Common myeloid progenitor, CD34-positive (primary cell): ENCODE measurements around the gene PRCC.

ENCODE experiments used
- CTCF ChIA-PET: fragments of 350-600 bp; sonication (Branson Sonifier 250); formaldehyde crosslinking; loops from one replicate; lab custom pipeline; 2021; ENCODE audit warnings: antibody characterized with exemption; lab: Charles Lee
- POLR2A ChIA-PET: fragments of 350-600 bp; sonication (Branson Sonifier 250); formaldehyde crosslinking; loops from one replicate; lab custom pipeline; 2021; ENCODE audit warnings: antibody characterized with exemption; lab: Charles Lee
- DNase-seq, 3 donors: peaks; one replicate each; pipeline versions ENCODE4 v3.0.0 to v3.0.0-alpha.2; 2013
- H3K27ac ChIP-seq, 2 experiments: 1 replicate in 1 of 2; 2 replicates in 1 of 2; pipeline ENCODE4 v1.7.0; 2013; ENCODE audit warnings: inconsistent platforms in 2 of 2, low read length in 2 of 2, mild to moderate bottlenecking in 2 of 2, low read depth in 1 of 2, moderate library complexity in 1 of 2; ENCODE audit not compliant: severe bottlenecking in 2 of 2, insufficient read depth in 1 of 2, poor library complexity in 1 of 2
- H3K27me3 ChIP-seq, 5 experiments: replicated peaks in 2 of 5; 1 replicate in 3 of 5; 2 replicates in 2 of 5; pipeline versions ENCODE4 v1.6.1 to v1.7.0; 2013; ENCODE audit warnings: low read length in 4 of 5, mild to moderate bottlenecking in 2 of 5, moderate library complexity in 2 of 5, inconsistent platforms in 1 of 5; ENCODE audit not compliant: insufficient read depth in 5 of 5, control insufficient read depth in 4 of 5
- H3K36me3 ChIP-seq, 4 experiments: 1 replicate in 2 of 4; 2 replicates in 2 of 4; pipeline versions ENCODE4 v1.6.1 to v1.7.0; 2013; ENCODE audit warnings: low read length in 3 of 4, control low read depth in 1 of 4, mild to moderate bottlenecking in 1 of 4; ENCODE audit not compliant: control insufficient read depth in 4 of 4, insufficient read depth in 4 of 4
- H3K4me1 ChIP-seq, 4 experiments: 1 replicate in 3 of 4; 2 replicates in 1 of 4; pipeline versions ENCODE4 v1.6.1 to v1.7.1; 2013; ENCODE audit warnings: low read length in 3 of 4, mild to moderate bottlenecking in 3 of 4, control low read depth in 1 of 4, inconsistent platforms in 1 of 4, moderate library complexity in 1 of 4; ENCODE audit not compliant: control insufficient read depth in 4 of 4, insufficient read depth in 4 of 4; ENCODE audit errors: control extremely low read depth in 1 of 4
- H3K4me3 ChIP-seq, 7 experiments: 1 replicate in 4 of 7; 2 replicates in 3 of 7; pipeline versions ENCODE4 v1.5.1 to v1.7.0; 2013; ENCODE audit warnings: mild to moderate bottlenecking in 7 of 7, low read length in 6 of 7, moderate library complexity in 6 of 7, inconsistent platforms in 2 of 7, low read depth in 2 of 7, control low read depth in 1 of 7; ENCODE audit not compliant: insufficient read depth in 4 of 7, control insufficient read depth in 1 of 7; ENCODE audit errors: extremely low read depth in 1 of 7
- H3K9me3 ChIP-seq, 5 experiments: 1 replicate in 4 of 5; 2 replicates in 1 of 5; pipeline versions ENCODE4 v1.6.1 to v1.7.1; 2013; ENCODE audit warnings: low read length in 4 of 5, mild to moderate bottlenecking in 2 of 5, inconsistent platforms in 1 of 5, low read depth in 1 of 5, moderate library complexity in 1 of 5; ENCODE audit not compliant: control insufficient read depth in 4 of 5, insufficient read depth in 2 of 5; ENCODE audit errors: control extremely low read depth in 1 of 5
- WGBS: methylation state at CpG from one replicate; pipeline ENCODE4 v1.1.5; 2013; ENCODE audit not compliant: insufficient coverage; 5-methylcytosine and 5-hydroxymethylcytosine counted together

The PRCC gene

DNA sequence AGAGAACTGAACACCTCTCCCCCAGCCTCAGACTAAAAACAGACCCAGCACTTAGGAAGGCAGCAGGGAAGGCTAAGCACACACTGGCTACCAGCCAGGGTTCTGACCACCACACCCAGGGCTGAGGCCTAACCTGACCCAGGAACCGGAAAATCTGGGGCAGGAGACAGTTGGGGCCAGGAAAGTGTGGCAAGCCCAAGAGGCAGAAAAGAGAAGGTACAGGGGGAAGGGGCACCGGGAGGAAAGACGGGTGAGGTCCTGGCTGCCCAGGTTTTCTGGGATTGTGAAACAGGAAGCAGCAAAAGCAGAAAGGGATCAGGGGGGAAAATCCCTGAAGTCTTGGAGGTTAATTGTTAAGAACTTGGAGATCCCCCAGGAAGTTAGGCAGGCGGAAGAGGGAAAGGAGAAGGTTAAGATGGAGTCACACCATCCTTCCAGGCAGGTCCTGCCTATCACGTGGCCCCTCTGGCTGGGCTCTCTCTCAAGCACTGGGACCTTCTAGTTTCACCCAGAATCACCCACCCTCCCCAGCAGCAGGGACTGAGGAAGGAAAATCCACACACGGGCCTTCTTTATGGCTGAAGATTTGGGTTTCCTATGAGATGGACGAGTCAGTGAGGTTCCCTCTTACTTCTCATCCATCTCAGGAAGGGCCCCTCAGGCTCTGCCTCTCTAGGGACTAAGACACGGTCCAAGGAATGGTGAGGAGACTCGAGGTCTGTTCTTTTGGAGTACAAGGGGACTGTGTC, 18.5 kb upstream of the PRCC start:
- 3% methylated on average over 8 of the region's 9 CpGs for WGBS
- Histone ChIP-seq H3K27me3 (no peaks in the 10 kb centered on the region), H3K9me3 (no peaks in the 10 kb centered on the region), H3K4me1 (peaks cover 35 to 81% (median 75%) of the 10 kb centered on the region in 4 experiments), H3K36me3 (peaks cover 0 to 43% (median 3%) of the 10 kb centered on the region in 4 experiments), H3K27ac (peak overlapping the region; percentile 77 to 93), H3K4me3 (peak overlapping the region; percentile 8 to 100 (median 90))
- peak in 1 of 3 donors; percentile 20 for DNase-seq
- POLR2A ChIA-PET: no interaction called here
- CTCF ChIA-PET: interaction anchor here (1.6 to 1.9 kb wide), 2 partner anchors 23 to 60 kb away, joined by 4 to 11 read pairs; no protein-coding TSS in a partner anchor

DNA sequence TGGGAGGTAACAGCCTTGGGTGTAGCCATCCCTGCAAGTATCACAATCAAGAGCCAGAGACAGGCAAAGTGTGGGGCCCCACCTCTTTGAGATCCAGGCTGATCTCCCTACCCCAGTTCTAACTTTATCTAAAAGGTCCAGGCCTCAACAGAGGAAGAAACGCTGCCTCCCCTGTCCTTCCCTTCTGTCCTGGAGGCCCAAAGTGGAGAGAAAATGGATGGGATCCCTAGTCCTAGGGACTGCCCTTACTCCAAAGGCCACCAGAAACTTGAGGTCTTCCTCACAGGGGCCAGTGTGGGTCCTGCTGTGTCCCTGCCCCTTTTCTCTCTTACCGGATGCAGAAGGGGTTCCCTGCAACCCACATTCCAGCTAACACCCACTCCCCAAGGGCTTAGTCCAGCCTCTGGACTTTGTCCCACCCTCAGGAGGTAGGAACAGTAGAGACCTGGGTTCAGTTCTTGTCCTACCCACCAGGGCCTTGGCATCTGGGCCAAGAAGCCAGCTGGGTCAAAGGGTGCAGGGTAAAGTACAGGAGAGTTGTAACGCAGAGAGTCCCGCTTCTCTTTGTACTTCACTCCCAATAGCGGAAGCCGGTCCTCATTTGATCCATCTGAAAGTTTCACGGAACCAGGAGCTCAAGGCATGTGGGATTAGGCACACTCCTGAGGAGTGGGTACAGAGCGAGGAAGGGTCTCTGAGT, 17.8 kb upstream of the PRCC start:
- POLR2A ChIA-PET: no interaction called here
- H3K4me3 ChIP-seq: peak overlapping the region; percentile 31 to 100 (median 90)
- 39% methylated on average over 6 of the region's 8 CpGs for WGBS
- no peaks in the 10 kb centered on the region for H3K27me3 ChIP-seq
- CTCF ChIA-PET: interaction anchor here (1.4 kb wide), 1 partner anchor 47 kb away, joined by 3 read pairs; no protein-coding TSS in a partner anchor
- peak overlapping the region; percentile 77 to 93 for H3K27ac ChIP-seq
- peaks cover 0 to 40% (median 1%) of the 10 kb centered on the region in 4 experiments for H3K36me3 ChIP-seq
- peaks cover 35 to 74% (median 70%) of the 10 kb centered on the region in 4 experiments for H3K4me1 ChIP-seq
- H3K9me3 ChIP-seq: no peaks in the 10 kb centered on the region
- no peak for DNase-seq

DNA sequence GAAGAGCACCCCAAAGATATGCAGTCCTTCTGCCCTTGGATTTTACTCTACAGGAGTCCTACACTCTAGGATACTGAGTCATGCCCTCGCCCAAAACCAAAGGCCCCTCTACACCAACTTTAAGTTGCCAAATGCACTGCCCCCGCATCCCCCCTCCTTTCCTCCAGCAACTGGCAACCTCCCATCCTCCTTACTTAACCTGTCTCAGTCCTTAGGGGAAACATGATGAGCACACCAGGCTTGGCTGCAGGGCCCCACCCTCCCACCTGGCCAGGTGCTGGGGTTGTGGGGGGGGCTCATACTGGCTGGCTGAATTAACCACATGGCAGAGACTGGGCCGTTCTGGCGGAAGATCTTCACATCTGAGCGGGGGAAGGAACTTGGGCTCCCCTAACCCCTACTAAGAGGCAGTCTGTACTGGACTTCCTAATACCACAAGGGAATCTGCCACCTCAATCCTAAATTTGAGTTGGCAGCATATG, 17.1 kb upstream of the PRCC start:
- POLR2A ChIA-PET: no interaction called here
- Histone ChIP-seq H3K4me1 (peaks cover 35 to 69% (median 63%) of the 10 kb centered on the region in 4 experiments), H3K4me3 (peak overlapping the region; percentile 84 to 100 (median 90)), H3K27ac (peak overlapping the region; percentile 77 to 93), H3K36me3 (peaks cover 0 to 34% (median 1%) of the 10 kb centered on the region in 4 experiments), H3K27me3 (no peaks in the 10 kb centered on the region), H3K9me3 (no peaks in the 10 kb centered on the region)
- CTCF ChIA-PET: interaction anchor here (1.4 to 3.6 kb wide), 2 partner anchors 23 to 46 kb away, joined by 3 to 32 read pairs; partner anchors contain the start of genes ISG20L2 and METTL25B
- WGBS: 0% methylated on average over 5 of the region's 5 CpGs
- DNase-seq: peak in 1 of 3 donors; percentile 34

DNA sequence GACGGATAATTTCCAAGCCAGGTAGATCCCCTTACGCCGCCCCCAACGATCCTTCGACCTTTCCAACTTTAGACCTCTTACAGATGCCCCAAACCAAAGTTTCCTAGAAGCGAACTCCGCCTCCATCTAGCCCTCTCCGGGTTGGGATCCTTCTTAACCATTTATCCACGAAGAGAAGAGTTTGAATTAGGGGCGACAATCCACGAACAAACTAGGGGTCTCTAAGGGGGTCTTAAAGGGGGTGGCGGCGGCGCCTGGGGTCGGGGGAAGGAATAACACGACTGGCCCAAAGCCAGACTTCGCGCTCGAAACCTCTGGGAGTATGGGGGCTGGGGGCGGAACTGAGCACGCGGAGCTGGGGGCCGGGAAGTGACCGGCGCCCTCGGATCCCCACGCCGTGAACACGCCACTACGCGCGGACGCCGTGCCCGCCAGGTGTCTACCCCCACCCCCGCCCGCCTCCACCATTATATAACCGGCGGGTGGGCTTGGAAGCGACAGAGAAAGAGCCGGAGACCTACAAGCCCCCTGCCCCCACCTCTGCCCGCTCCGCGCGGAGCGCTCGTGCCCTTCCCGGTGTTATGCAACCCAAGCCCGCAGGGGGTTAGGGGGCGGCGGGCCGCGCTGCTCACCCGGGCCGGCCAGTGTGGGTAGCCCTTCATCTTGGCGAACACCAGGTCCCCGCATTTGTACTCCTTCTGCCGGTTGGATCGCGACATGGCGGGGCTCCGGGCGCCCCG, 16.5 kb upstream of the PRCC start:
- under 1% methylated on average over 54 of the region's 64 CpGs for WGBS
- H3K4me1 ChIP-seq: peaks cover 30 to 67% (median 61%) of the 10 kb centered on the region in 4 experiments
- POLR2A ChIA-PET: interaction anchor here (1.4 to 2.2 kb wide), 3 partner anchors 10 to 22 kb away, joined by 5 to 15 read pairs (median 10); partner anchors contain the start of genes ISG20L2, METTL25B, MRPL24 and PRCC
- H3K36me3 ChIP-seq: peaks cover 0 to 27% (median 1%) of the 10 kb centered on the region in 4 experiments
- peak overlapping the region; percentile 77 to 93 for H3K27ac ChIP-seq
- H3K9me3 ChIP-seq: no peaks in the 10 kb centered on the region
- peak overlapping the region; percentile 84 to 100 (median 90) for H3K4me3 ChIP-seq
- no peaks in the 10 kb centered on the region for H3K27me3 ChIP-seq
- CTCF ChIA-PET: interaction anchor here (1.2 to 3.6 kb wide), 4 partner anchors 10 to 46 kb away, joined by 3 to 32 read pairs (median 4); partner anchors contain the start of genes ISG20L2, METTL25B and MRPL24
- peak in 2 of 3 donors; percentile 60 to 67 for DNase-seq

DNA sequence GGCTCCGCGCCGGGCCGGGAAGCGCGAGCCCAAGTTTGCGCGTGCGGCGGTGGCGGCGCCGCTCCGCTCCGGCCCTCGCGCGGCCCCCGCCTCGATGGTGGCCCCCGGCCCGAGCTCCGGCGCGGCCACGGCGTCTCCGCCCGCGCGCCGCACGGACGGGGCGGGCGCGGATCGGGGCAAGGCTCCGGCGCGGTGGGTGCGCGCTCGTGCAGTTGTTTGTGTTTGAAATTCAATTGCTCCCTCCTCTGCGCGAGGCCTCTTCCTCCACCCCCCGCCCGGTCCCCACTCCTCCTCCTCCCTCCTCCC, 15.9 kb upstream of the PRCC start, which contains the start of gene HDGF:
HDGF (minus strand) TSS at position 225 of the 306 bp plus-strand sequence. CDS start 246 bp downstream, outside the sequence.
- ChIA-PET CTCF (interaction anchor here (1.2 to 3.6 kb wide), 3 partner anchors 11 to 24 kb away, joined by 4 to 32 read pairs (median 5); partner anchors contain the start of genes ISG20L2, METTL25B and MRPL24), POLR2A (interaction anchor here (1.4 to 2.2 kb wide), 3 partner anchors 10 to 22 kb away, joined by 5 to 15 read pairs (median 10); partner anchors contain the start of genes ISG20L2, METTL25B, MRPL24 and PRCC)
- Histone ChIP-seq H3K4me1 (peaks cover 26 to 61% (median 56%) of the 10 kb centered on the region in 4 experiments), H3K9me3 (no peaks in the 10 kb centered on the region), H3K27me3 (no peaks in the 10 kb centered on the region), H3K27ac (peak within 1 kb of the TSS; percentile 77 to 93), H3K4me3 (peak within 1 kb of the TSS; percentile 87 to 100 (median 97)), H3K36me3 (peaks cover 0 to 24% (median 1%) of the 10 kb centered on the region in 4 experiments)
- WGBS: 0% methylated on average over 28 of the region's 48 CpGs
- no peak for DNase-seq
